HEK293 (cell line): ENCODE data around the gene SPZ1.

Source experiments
- CTCF ChIA-PET: fragments of 350-600 bp; formaldehyde crosslinking; extraction: SDS; loops from one replicate; lab custom pipeline; 2021; ENCODE audit warnings: antibody characterized with exemption; lab: Yijun Ruan, JAX
- POLR2A ChIA-PET: fragments of 300-600 bp; formaldehyde crosslinking; extraction: SDS; loops from one replicate; lab custom pipeline; 2020; ENCODE audit warnings: antibody characterized with exemption, inconsistent platforms; lab: Yijun Ruan, JAX
- H3K27ac ChIP-seq: fragments of 200-500 bp; sonication (Bioruptor generic); 2 replicates; pipeline ENCODE4 v1.5.1; 2014; ENCODE audit warnings: low read depth, low read length, control low read depth, inconsistent platforms; ENCODE audit errors: extremely low read depth
- H3K36me3 ChIP-seq, 2 experiments: fragments of 200-500 bp in 1 of 2; sonication (Bioruptor generic) in 1 of 2; 1 replicate in 1 of 2; 2 replicates in 1 of 2; pipeline ENCODE4 v1.5.1; 2014 to 2017; ENCODE audit warnings: inconsistent platforms in 2 of 2, low read length in 2 of 2; ENCODE audit not compliant: control insufficient read depth in 2 of 2, insufficient read depth in 1 of 2
- H3K4me1 ChIP-seq: fragments of 200-500 bp; sonication (Bioruptor generic); 2 replicates; pipeline ENCODE4 v1.5.1; 2014; ENCODE audit warnings: mild to moderate bottlenecking, low read length, inconsistent platforms; ENCODE audit not compliant: control insufficient read depth, insufficient read depth
- H3K4me3 ChIP-seq: 2 replicates; pipeline ENCODE4 v1.5.1; 2011; ENCODE audit warnings: low read depth, mild to moderate bottlenecking, control low read depth, low read length, moderate library complexity
- H3K9me3 ChIP-seq: fragments of 200-500 bp; sonication (Bioruptor generic); 2 replicates; pipeline ENCODE4 v1.5.1; 2014; ENCODE audit warnings: low read depth, low read length, inconsistent platforms; ENCODE audit not compliant: control insufficient read depth, insufficient read depth
- BCL11A ChIP-seq: fragments of 450-650 bp; formaldehyde crosslinking; IDR thresholded peaks from 2 replicates; pipeline ENCODE4 v1.5.1; 2016; ENCODE audit warnings: low read depth, missing biosample characterization, missing genetic modification characterization
- BCL11B ChIP-seq: fragments of 450-650 bp; formaldehyde crosslinking; IDR thresholded peaks from 2 replicates; pipeline ENCODE4 v1.5.1; 2016; ENCODE audit warnings: low read depth, missing biosample characterization, missing genetic modification characterization
- BCL6B ChIP-seq: fragments of 450-650 bp; formaldehyde crosslinking; IDR thresholded peaks from 2 replicates; pipeline ENCODE4 v1.5.1; 2017; ENCODE audit warnings: missing biosample characterization, missing genetic modification characterization
- GLIS2 ChIP-seq: fragments of 450-650 bp; formaldehyde crosslinking; IDR thresholded peaks from 2 replicates; pipeline ENCODE4 v1.5.1; 2016; ENCODE audit warnings: missing biosample characterization, missing genetic modification characterization
- KLF17 ChIP-seq: fragments of 450-650 bp; formaldehyde crosslinking; IDR thresholded peaks from 2 replicates; pipeline ENCODE4 v1.5.1; 2016; ENCODE audit warnings: missing biosample characterization, missing genetic modification characterization
- MEIS1 ChIP-seq: sonication (generic); formaldehyde crosslinking; IDR thresholded peaks from 2 replicates; pipeline ENCODE4 v1.8.1; 2022; ENCODE audit warnings: missing genetic modification reagents, mild to moderate bottlenecking, borderline replicate concordance
- PRDM1 ChIP-seq: fragments of 450-650 bp; formaldehyde crosslinking; IDR thresholded peaks from 2 replicates; pipeline ENCODE4; 2016; ENCODE audit warnings: missing biosample characterization, missing genetic modification characterization
- RBAK ChIP-seq: fragments of 450-650 bp; formaldehyde crosslinking; IDR thresholded peaks from 2 replicates; pipeline ENCODE4 v1.5.1; 2016; ENCODE audit warnings: missing biosample characterization, missing genetic modification characterization
- ZBTB1 ChIP-seq: fragments of 450-650 bp; formaldehyde crosslinking; IDR thresholded peaks from 2 replicates; pipeline ENCODE4 v1.5.1; 2016; ENCODE audit warnings: missing biosample characterization, missing genetic modification characterization
- ZNF112 ChIP-seq: fragments of 450-650 bp; formaldehyde crosslinking; IDR thresholded peaks from 2 replicates; pipeline ENCODE4 v1.5.0; 2017; ENCODE audit warnings: missing biosample characterization, missing genetic modification characterization
- ZNF114 ChIP-seq: fragments of 450-650 bp; formaldehyde crosslinking; IDR thresholded peaks from 2 replicates; pipeline ENCODE4 v1.5.0; 2017; ENCODE audit warnings: missing biosample characterization, missing genetic modification characterization
- ZNF133 ChIP-seq: fragments of 450-650 bp; formaldehyde crosslinking; IDR thresholded peaks from 2 replicates; pipeline ENCODE4 v1.5.1; 2016; ENCODE audit warnings: missing biosample characterization, missing genetic modification characterization
- ZNF140 ChIP-seq: fragments of 450-650 bp; formaldehyde crosslinking; IDR thresholded peaks from 2 replicates; pipeline ENCODE4 v1.5.1; 2016; ENCODE audit warnings: missing biosample characterization, missing genetic modification characterization
- ZNF146 ChIP-seq: fragments of 450-650 bp; formaldehyde crosslinking; IDR thresholded peaks from 2 replicates; pipeline ENCODE4 v1.5.1; 2016; ENCODE audit warnings: missing biosample characterization, missing genetic modification characterization
- ZNF155 ChIP-seq: fragments of 450-650 bp; formaldehyde crosslinking; IDR thresholded peaks from 2 replicates; pipeline ENCODE4 v1.5.1; 2016; ENCODE audit warnings: missing biosample characterization, missing genetic modification characterization
- ZNF174 ChIP-seq: fragments of 450-650 bp; formaldehyde crosslinking; IDR thresholded peaks from 2 replicates; pipeline ENCODE4 v1.5.0; 2017; ENCODE audit warnings: missing biosample characterization, mild to moderate bottlenecking, missing genetic modification characterization
- ZNF223 ChIP-seq: fragments of 450-650 bp; formaldehyde crosslinking; IDR thresholded peaks from 2 replicates; pipeline ENCODE4 v1.5.1; 2016; ENCODE audit warnings: missing biosample characterization, missing genetic modification characterization
- ZNF366 ChIP-seq: fragments of 450-650 bp; formaldehyde crosslinking; conservative IDR thresholded peaks from 2 replicates; pipeline ENCODE4 v1.5.1; 2016; ENCODE audit warnings: missing biosample characterization, missing genetic modification characterization
- ZNF398 ChIP-seq: fragments of 450-650 bp; formaldehyde crosslinking; IDR thresholded peaks from 2 replicates; pipeline ENCODE4 v1.5.1; 2017; ENCODE audit warnings: missing biosample characterization, missing genetic modification characterization
- ZNF416 ChIP-seq: fragments of 450-650 bp; formaldehyde crosslinking; IDR thresholded peaks from 2 replicates; pipeline ENCODE4 v1.5.1; 2016; ENCODE audit warnings: missing biosample characterization, missing genetic modification characterization
- ZNF514 ChIP-seq: fragments of 450-650 bp; formaldehyde crosslinking; IDR thresholded peaks from 2 replicates; pipeline ENCODE4 v1.5.1; 2016; ENCODE audit warnings: missing biosample characterization, missing genetic modification characterization
- ZNF624 ChIP-seq: fragments of 450-650 bp; formaldehyde crosslinking; IDR thresholded peaks from 2 replicates; pipeline ENCODE4 v1.5.1; 2017; ENCODE audit warnings: missing biosample characterization, missing genetic modification characterization
- ZNF747 ChIP-seq: fragments of 450-650 bp; formaldehyde crosslinking; IDR thresholded peaks from 2 replicates; pipeline ENCODE4 v1.5.1; 2016; ENCODE audit warnings: missing biosample characterization, missing genetic modification characterization
- ZNF777 ChIP-seq: fragments of 450-650 bp; formaldehyde crosslinking; IDR thresholded peaks from 2 replicates; pipeline ENCODE4 v1.5.1; 2017; ENCODE audit warnings: missing biosample characterization, missing genetic modification characterization, borderline replicate concordance

The SPZ1 gene

GRCh38 chr5:80355686-80356085 lies 35.9 kb downstream of the SPZ1 start (continued):
- no peak for TF ChIP-seq ZNF398

GRCh38 chr5:80357671-80358070 lies 37.9 kb downstream of the SPZ1 start:
- Histone ChIP-seq H3K9me3 (no peaks in the 10 kb centered on the region), H3K4me1 (no peaks in the 10 kb centered on the region), H3K27ac (no peak overlapping the region), H3K4me3 (no peak overlapping the region), H3K36me3 (no peaks in the 10 kb centered on the region)
- ChIA-PET POLR2A (no interaction called here), CTCF (interaction anchor here (1.3 kb wide), 1 partner anchor 29 kb away, joined by 4 read pairs; no protein-coding TSS in a partner anchor)
- no peak for TF ChIP-seq BCL11A (tag by site-specific recombination)
- TF ChIP-seq ZNF624 (tag by site-specific recombination), result no peak
- no peak for TF ChIP-seq ZNF140 (tag by site-specific recombination)
- TF ChIP-seq KLF17 (tag by site-specific recombination), result no peak
- TF ChIP-seq GLIS2, result no peak
- TF ChIP-seq MEIS1, result no peak
- TF ChIP-seq, all 188 proteins: peak for 0

- Histone ChIP-seq H3K27ac (no peak overlapping the region), H3K9me3 (no peaks in the 10 kb centered on the region), H3K4me3 (no peak overlapping the region), H3K36me3 (no peaks in the 10 kb centered on the region), H3K4me1 (no peaks in the 10 kb centered on the region)
- ChIA-PET POLR2A (interaction anchor here (0.6 kb wide), 1 partner anchor 412 kb away, joined by 3 read pairs; no protein-coding TSS in a partner anchor), CTCF (no interaction called here)
- TF ChIP-seq ZNF514 (no peak), ZNF133 (tag by site-specific recombination) (peak; percentile 91), ZNF416 (tag by site-specific recombination) (no peak), ZNF146 (tag by site-specific recombination) (no peak), BCL6B (tag by site-specific recombination) (no peak), ZNF114 (0 out of 2 replicates have a peak, but pooled peaks have one; percentile 49), ZNF366 (tag by site-specific recombination) (peak; percentile 99), ZNF155 (tag by site-specific recombination) (no peak), ZNF223 (tag by site-specific recombination) (no peak), PRDM1 (peak; percentile 75), RBAK (tag by site-specific recombination) (no peak)
These were observed 41.2 kb downstream of the SPZ1 start for GRCh38 chr5:80360914-80361444.

- no peaks in the 10 kb centered on the region for H3K36me3 ChIP-seq
- TF ChIP-seq ZNF777, result no peak
- TF ChIP-seq ZNF112, result no peak
- no peak for TF ChIP-seq BCL11B (tag by site-specific recombination)
- no peak for TF ChIP-seq ZNF747 (tag by site-specific recombination)
- TF ChIP-seq ZNF174 (tag by site-specific recombination), result no peak
- no peak for TF ChIP-seq ZBTB1 (tag by site-specific recombination)
- peak; percentile 67 for TF ChIP-seq ZNF146 (tag by site-specific recombination)
- TF ChIP-seq PRDM1, result no peak
- H3K4me3 ChIP-seq, result no peak overlapping the region
- no peak overlapping the region for H3K27ac ChIP-seq
- H3K4me1 ChIP-seq, result no peaks in the 10 kb centered on the region
- ChIA-PET CTCF (interaction anchor here (0.5 to 1.1 kb wide), 2 partner anchors 19 to 1480 kb away, joined by 4 to 5 read pairs; no protein-coding TSS in a partner anchor), POLR2A (no interaction called here)
- no peaks in the 10 kb centered on the region for H3K9me3 ChIP-seq
These were observed 45.1 kb downstream of the SPZ1 start for GRCh38 chr5:80364892-80365291.
